ENCODE measurements around the gene PRKCA. TPM values are rescaled to one million over a fixed set of nuclear protein-coding genes. Genes with fewer than 3 reads are reported as not detected.
A peak's percentile ranks its signal among the peaks of the same experiment; 100 is the strongest.
"Not testable (repeated sequence)": the region's sequence is repeated elsewhere in the genome, so short reads cannot be mapped to it uniquely, and the experiment has no call there.

The PRKCA gene
- total RNA-seq, 3 donors from 2014 or later: 42.3 to 77.7 (median 56.3) TPM

DNA sequence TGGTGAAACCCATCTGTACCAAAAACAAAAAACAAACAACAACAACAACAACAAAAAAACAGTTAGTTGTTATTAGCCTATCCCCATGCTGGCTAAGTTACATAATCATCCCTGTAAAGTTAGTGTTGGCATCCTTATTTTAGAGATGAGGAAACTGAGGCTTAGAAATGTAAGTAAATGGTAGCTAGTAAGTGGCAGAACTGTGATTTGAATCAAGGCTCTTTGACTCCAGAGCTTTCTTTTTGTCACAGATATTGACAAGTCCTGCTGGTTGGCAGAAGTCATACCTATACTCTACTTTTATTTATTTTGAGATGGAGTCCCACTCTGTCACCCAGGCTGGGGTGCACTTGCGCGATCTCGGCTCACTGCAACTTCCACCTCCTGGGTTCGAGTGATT lies 42.1 kb downstream of the PRKCA start:
- H3K4me1 ChIP-seq (ENCODE audit: low read depth): peaks cover 21% of the 10 kb centered on the region
- intact Hi-C loops (cut with DNase I, micrococcal nuclease): no loop called here

DNA sequence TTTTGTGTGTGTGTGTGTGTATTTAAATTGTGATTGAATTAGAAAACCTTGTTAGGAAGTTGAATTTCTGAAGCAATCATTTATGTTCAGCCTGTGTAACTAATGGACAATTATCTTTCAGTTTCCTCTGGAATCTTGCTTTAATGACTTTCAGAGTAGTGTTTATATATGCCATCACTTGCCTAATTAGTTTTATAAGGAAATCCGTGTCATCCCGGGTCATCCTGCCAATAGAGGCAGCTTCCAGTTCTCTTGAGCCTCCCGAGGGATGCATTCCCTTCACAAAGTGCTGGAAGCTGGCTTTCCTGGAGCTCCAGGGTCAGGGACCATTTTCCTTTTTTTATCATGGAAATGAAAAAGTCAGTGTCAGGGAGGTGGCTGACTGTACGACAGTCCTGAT lies 42.9 kb downstream of the PRKCA start:
- Histone ChIP-seq H3K9me3 (no peaks in the 10 kb centered on the region), H3K36me3 (ENCODE audit: low read depth) (no peaks in the 10 kb centered on the region), H3K4me3 (no peak overlapping the region), H3K4me1 (ENCODE audit: low read depth) (peaks cover 24% of the 10 kb centered on the region)
- DNase-seq: no peak
- intact Hi-C loops (cut with DNase I, micrococcal nuclease): no loop called here
- no peak for ATAC-seq
- TF ChIP-seq, protein P1, sequence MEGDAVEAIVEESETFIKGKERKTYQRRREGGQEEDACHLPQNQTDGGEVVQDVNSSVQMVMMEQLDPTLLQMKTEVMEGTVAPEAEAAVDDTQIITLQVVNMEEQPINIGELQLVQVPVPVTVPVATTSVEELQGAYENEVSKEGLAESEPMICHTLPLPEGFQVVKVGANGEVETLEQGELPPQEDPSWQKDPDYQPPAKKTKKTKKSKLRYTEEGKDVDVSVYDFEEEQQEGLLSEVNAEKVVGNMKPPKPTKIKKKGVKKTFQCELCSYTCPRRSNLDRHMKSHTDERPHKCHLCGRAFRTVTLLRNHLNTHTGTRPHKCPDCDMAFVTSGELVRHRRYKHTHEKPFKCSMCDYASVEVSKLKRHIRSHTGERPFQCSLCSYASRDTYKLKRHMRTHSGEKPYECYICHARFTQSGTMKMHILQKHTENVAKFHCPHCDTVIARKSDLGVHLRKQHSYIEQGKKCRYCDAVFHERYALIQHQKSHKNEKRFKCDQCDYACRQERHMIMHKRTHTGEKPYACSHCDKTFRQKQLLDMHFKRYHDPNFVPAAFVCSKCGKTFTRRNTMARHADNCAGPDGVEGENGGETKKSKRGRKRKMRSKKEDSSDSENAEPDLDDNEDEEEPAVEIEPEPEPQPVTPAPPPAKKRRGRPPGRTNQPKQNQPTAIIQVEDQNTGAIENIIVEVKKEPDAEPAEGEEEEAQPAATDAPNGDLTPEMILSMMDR (IDR thresholded peaks at IDR 0.05): no peak

More for the DNA sequence above, 42.1 kb downstream of the PRKCA start:
- H3K36me3 ChIP-seq (ENCODE audit: low read depth): no peaks in the 10 kb centered on the region
- TF ChIP-seq, protein P1 (IDR thresholded peaks at IDR 0.05): no peak
- DNase-seq (no peak), ATAC-seq (no peak)
- no peak overlapping the region for H3K4me3 ChIP-seq
- no peaks in the 10 kb centered on the region for H3K9me3 ChIP-seq

DNA sequence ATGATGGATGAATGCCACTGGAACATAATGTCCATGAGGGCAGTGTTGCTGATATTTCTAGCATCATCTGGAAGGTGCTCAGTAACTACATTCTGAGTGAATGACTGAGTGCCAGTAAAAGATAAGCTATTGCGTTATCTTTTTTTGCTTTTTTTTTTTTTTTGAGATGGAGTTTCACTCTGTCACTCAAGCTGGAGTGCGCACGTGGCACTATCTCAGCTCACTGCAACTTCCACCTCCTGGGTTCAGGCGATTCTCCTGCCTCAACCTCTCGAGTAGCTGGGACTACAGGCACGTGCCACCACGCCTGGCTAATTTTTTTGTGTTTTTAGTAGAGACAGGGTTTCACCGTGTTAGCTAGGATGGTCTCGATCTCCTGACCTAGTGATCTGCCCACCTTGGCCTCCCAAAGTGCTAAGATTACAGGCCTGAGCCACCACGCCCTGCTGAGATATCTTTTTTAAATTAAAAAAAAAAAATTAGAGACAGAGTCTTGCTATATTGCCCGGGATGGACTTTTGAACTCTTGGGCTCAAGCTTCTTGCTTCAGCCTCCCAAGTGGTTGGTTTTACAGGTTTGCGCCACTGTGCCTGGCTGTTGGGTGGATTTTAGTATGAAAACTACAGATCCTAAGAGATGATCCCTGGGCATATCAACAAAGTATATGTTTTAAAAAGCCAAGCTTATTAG lies 43.7 kb downstream of the PRKCA start:
- H3K9me3 ChIP-seq; intact Hi-C loops (cut with DNase I, micrococcal nuclease); H3K4me3 ChIP-seq; H3K36me3 ChIP-seq (ENCODE audit: low read depth): not testable (repeated sequence)
- ATAC-seq: peak; percentile 41
- peak in 1 of 3 donors; percentile 57 for DNase-seq
- H3K4me1 ChIP-seq (ENCODE audit: low read depth): peaks cover 31% of the 10 kb centered on the region

DNA sequence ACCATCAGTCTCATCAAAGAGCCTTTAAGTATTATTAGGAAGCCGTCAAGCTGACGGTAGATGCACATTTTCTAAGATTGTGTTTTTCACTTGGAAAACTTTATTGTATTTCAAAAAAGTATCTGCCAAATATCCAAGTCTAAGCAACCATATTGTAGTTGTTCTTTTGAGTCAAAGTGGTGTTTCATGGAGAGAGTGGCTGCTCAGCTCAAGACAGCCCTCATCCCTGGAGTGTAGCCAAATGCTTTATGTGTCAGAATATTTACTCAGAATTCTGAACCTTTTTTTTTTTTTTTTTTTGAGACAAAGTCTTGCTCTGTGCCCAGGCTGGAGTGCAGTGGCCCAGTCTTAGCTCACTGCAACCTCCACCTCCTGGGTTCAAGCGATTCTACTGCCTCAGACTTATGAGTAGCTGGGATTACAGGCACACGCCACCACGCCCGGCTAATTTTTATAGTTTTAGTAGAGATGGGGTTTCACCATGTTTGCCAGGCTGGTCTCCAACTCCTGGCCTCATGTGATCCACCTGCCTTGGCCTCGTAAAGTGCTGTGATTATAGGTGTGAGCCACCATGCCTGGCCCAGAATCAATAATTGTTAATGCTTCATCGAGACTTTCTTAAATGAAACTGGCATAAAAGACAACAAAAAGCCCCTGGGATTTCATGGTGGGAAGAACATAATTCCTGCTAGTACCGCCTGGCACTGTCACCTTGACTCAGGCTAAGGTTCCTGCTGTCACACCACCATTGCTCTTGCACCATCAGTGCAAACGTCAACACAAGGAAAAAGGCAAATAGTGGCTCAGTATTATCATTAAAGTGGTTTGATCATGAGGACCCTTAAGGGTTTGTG lies 45.5 kb downstream of the PRKCA start:
- Histone ChIP-seq H3K4me3 (no peak overlapping the region), H3K36me3 (ENCODE audit: low read depth) (no peaks in the 10 kb centered on the region), H3K9me3 (no peaks in the 10 kb centered on the region), H3K4me1 (ENCODE audit: low read depth) (peaks cover 41% of the 10 kb centered on the region)
- intact Hi-C loops (cut with DNase I, micrococcal nuclease): no loop called here
- TF ChIP-seq, protein P1 (IDR thresholded peaks at IDR 0.05): no peak
- peak; percentile 45 for ATAC-seq
- DNase-seq: peak; percentile 55 to 65 (median 60)

DNA sequence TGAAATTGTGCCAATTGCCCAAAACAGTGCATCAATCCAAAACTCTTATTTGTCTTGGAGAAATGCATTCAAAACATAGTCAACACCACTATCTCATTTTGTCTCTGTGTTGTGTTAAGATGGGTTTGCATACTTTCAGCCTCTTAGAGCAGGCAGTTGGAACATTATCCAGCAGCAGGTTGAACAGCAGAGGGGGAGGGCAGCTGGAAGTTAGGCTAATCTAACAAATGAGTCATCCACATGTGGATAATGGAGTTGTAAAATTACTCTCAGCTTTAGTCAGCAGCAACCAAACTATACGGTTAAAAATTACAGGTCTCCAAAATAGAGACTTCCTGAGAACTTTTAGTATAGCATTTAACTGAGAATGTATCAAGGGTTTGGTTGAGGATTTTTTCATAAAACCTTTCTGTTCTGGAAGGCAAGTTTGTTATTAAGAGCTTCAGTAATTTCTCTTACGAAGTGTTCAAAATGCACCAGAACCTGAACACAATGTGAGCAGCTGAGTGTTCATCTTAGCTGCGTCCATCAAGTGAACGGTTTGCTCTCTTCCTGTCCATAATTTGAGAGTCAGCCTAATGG lies 46.3 kb downstream of the PRKCA start:
- Histone ChIP-seq H3K4me1 (ENCODE audit: low read depth) (peaks cover 45% of the 10 kb centered on the region), H3K4me3 (no peak overlapping the region), H3K9me3 (no peaks in the 10 kb centered on the region), H3K36me3 (ENCODE audit: low read depth) (no peaks in the 10 kb centered on the region)
- ATAC-seq (peak; percentile 83), DNase-seq (peak in 1 of 3 donors; percentile 70)
- intact Hi-C loops (cut with DNase I, micrococcal nuclease): no loop called here
- TF ChIP-seq, protein P1 (IDR thresholded peaks at IDR 0.05): no peak
